ENCODE data around the gene AGPAT1.
"Not testable (repeated sequence)": the region's sequence is repeated elsewhere in the genome, so short reads cannot be mapped to it uniquely, and the experiment has no call there.

Gene AGPAT1

GRCh38 chr6:32175711-32176475 is at the start of gene AGPAT1:
AGPAT1 (minus strand) TSS chr6:32176084; CDS start chr6:32171496, 4,588 bp downstream.
- peak; percentile 91 for DNase-seq

GRCh38 chr6:32224696-32225095 is 48.8 kb upstream of the AGPAT1 start:
- no peak for DNase-seq

GRCh38 chr6:32223258-32224235 is 47.7 kb upstream of the AGPAT1 start, which contains the start of gene NOTCH4:
NOTCH4 (minus strand) TSS chr6:32224067; CDS start chr6:32223928, 139 bp downstream.
- no peak for DNase-seq

- DNase-seq: no peak
Measured at GRCh38 chr6:32222333-32223230, 46.7 kb upstream of the AGPAT1 start.

- DNase-seq: no peak
Measured at GRCh38 chr6:32220021-32220420, 44.1 kb upstream of the AGPAT1 start.

GRCh38 chr6:32218167-32218566 is 42.3 kb upstream of the AGPAT1 start:
- no peak for DNase-seq

GRCh38 chr6:32216998-32217397 is 41.1 kb upstream of the AGPAT1 start:
- no peak for DNase-seq

GRCh38 chr6:32216285-32216684 is 40.4 kb upstream of the AGPAT1 start:
- DNase-seq: no peak

GRCh38 chr6:32215617-32216016 is 39.7 kb upstream of the AGPAT1 start:
- no peak for DNase-seq

GRCh38 chr6:32214126-32214525 is 38.2 kb upstream of the AGPAT1 start:
- DNase-seq: no peak

GRCh38 chr6:32213649-32214048 is 37.8 kb upstream of the AGPAT1 start:
- no peak for DNase-seq

- DNase-seq: no peak
Measured at GRCh38 chr6:32212076-32212760, 36.3 kb upstream of the AGPAT1 start.

- DNase-seq: not testable (repeated sequence)
Measured at GRCh38 chr6:32211432-32211831, 35.5 kb upstream of the AGPAT1 start.

GRCh38 chr6:32210191-32210601 is 34.3 kb upstream of the AGPAT1 start:
- DNase-seq: no peak

GRCh38 chr6:32208996-32209395 is 33.1 kb upstream of the AGPAT1 start:
- no peak for DNase-seq

- DNase-seq: no peak
Measured at GRCh38 chr6:32204268-32204715, 28.4 kb upstream of the AGPAT1 start.

- no peak for DNase-seq
Measured at GRCh38 chr6:32203426-32204267, 27.8 kb upstream of the AGPAT1 start.

- DNase-seq: no peak
Measured at GRCh38 chr6:32202186-32202585, 26.3 kb upstream of the AGPAT1 start.

- DNase-seq: no peak
Measured at GRCh38 chr6:32200711-32201475, 25.0 kb upstream of the AGPAT1 start.

GRCh38 chr6:32198866-32199265 is 23.0 kb upstream of the AGPAT1 start:
- DNase-seq: no peak

All from NCI-H774 (cell line).